ENCODE measurements around the gene GLIS1. TPM values are rescaled to one million over a fixed set of nuclear protein-coding genes. Genes with fewer than 3 reads are reported as not detected.
A peak's percentile ranks its signal among the peaks of the same experiment; 100 is the strongest.

The GLIS1 gene
- total RNA-seq, 1 donor from 2014 or later = not detected

GRCh38 chr1:53689223-53689622 is 49.7 kb downstream of the GLIS1 start:
- no peak for DNase-seq (ENCODE audit: low spot score)
- no peak overlapping the region for H3K27ac Mint-ChIP-seq (ENCODE audit: unreplicated experiment)
- no peak for TF ChIP-seq CTCF (IDR thresholded peaks at IDR 0.05; ENCODE audit: unreplicated experiment)

GRCh38 chr1:53688381-53689102 is 50.4 kb downstream of the GLIS1 start:
- DNase-seq (ENCODE audit: low spot score) = no peak
- no peaks in the 10 kb centered on the region for H3K9me3 Mint-ChIP-seq (ENCODE audit: unreplicated experiment)
- H3K27ac Mint-ChIP-seq (ENCODE audit: unreplicated experiment) = no peak overlapping the region
- no peak for TF ChIP-seq CTCF (IDR thresholded peaks at IDR 0.05; ENCODE audit: unreplicated experiment)
- no peaks in the 10 kb centered on the region for H3K36me3 Mint-ChIP-seq (ENCODE audit: low read depth, unreplicated experiment)
- H3K4me3 Mint-ChIP-seq (ENCODE audit: unreplicated experiment) = no peak overlapping the region
- H3K27me3 Mint-ChIP-seq (ENCODE audit: unreplicated experiment) = peaks cover 14% of the 10 kb centered on the region
- H3K4me1 Mint-ChIP-seq (ENCODE audit: unreplicated experiment) = peaks cover 31% of the 10 kb centered on the region

More at GRCh38 chr1:53689223-53689622, 49.7 kb downstream of the GLIS1 start:
- H3K4me1 Mint-ChIP-seq (ENCODE audit: unreplicated experiment) = peaks cover 31% of the 10 kb centered on the region
- peaks cover 14% of the 10 kb centered on the region for H3K27me3 Mint-ChIP-seq (ENCODE audit: unreplicated experiment)
- no peak overlapping the region for H3K4me3 Mint-ChIP-seq (ENCODE audit: unreplicated experiment)
- no peaks in the 10 kb centered on the region for H3K9me3 Mint-ChIP-seq (ENCODE audit: unreplicated experiment)
- H3K36me3 Mint-ChIP-seq (ENCODE audit: low read depth, unreplicated experiment) = no peaks in the 10 kb centered on the region

GRCh38 chr1:53687901-53688300 is 51.1 kb downstream of the GLIS1 start:
- H3K36me3 Mint-ChIP-seq (ENCODE audit: low read depth, unreplicated experiment) = no peaks in the 10 kb centered on the region
- TF ChIP-seq CTCF (IDR thresholded peaks at IDR 0.05; ENCODE audit: unreplicated experiment) = no peak
- no peak for DNase-seq (ENCODE audit: low spot score)
- no peak overlapping the region for H3K4me3 Mint-ChIP-seq (ENCODE audit: unreplicated experiment)
- H3K27me3 Mint-ChIP-seq (ENCODE audit: unreplicated experiment) = peaks cover 13% of the 10 kb centered on the region
- no peaks in the 10 kb centered on the region for H3K9me3 Mint-ChIP-seq (ENCODE audit: unreplicated experiment)
- peaks cover 31% of the 10 kb centered on the region for H3K4me1 Mint-ChIP-seq (ENCODE audit: unreplicated experiment)
- H3K27ac Mint-ChIP-seq (ENCODE audit: unreplicated experiment) = peak overlapping the region; percentile 42

- no peaks in the 10 kb centered on the region for H3K9me3 Mint-ChIP-seq (ENCODE audit: unreplicated experiment)
- no peak for DNase-seq (ENCODE audit: low spot score)
- no peak overlapping the region for H3K4me3 Mint-ChIP-seq (ENCODE audit: unreplicated experiment)
- TF ChIP-seq CTCF (IDR thresholded peaks at IDR 0.05; ENCODE audit: unreplicated experiment) = no peak
- H3K4me1 Mint-ChIP-seq (ENCODE audit: unreplicated experiment) = peaks cover 34% of the 10 kb centered on the region
- H3K27ac Mint-ChIP-seq (ENCODE audit: unreplicated experiment) = no peak overlapping the region
- peaks cover 4% of the 10 kb centered on the region for H3K36me3 Mint-ChIP-seq (ENCODE audit: low read depth, unreplicated experiment)
- H3K27me3 Mint-ChIP-seq (ENCODE audit: unreplicated experiment) = peaks cover 17% of the 10 kb centered on the region
Observed at GRCh38 chr1:53687426-53687825, 51.5 kb downstream of the GLIS1 start.

- Mint-ChIP-seq H3K9me3 (ENCODE audit: unreplicated experiment) (no peaks in the 10 kb centered on the region), H3K36me3 (ENCODE audit: low read depth, unreplicated experiment) (peaks cover 4% of the 10 kb centered on the region), H3K27me3 (ENCODE audit: unreplicated experiment) (peaks cover 16% of the 10 kb centered on the region), H3K27ac (ENCODE audit: unreplicated experiment) (no peak overlapping the region), H3K4me3 (ENCODE audit: unreplicated experiment) (no peak overlapping the region), H3K4me1 (ENCODE audit: unreplicated experiment) (peaks cover 39% of the 10 kb centered on the region)
- DNase-seq (ENCODE audit: low spot score) = no peak
- TF ChIP-seq CTCF (IDR thresholded peaks at IDR 0.05; ENCODE audit: unreplicated experiment) = no peak
Observed at GRCh38 chr1:53686965-53687267, 52.0 kb downstream of the GLIS1 start.
